Epidermal melanocyte (primary cell): ENCODE results near the gene RIPPLY3.

Experiments used
- DNase-seq: peaks from one replicate; pipeline ENCODE4 v3.0.0; 2011; ENCODE audit warnings: low spot score; ENCODE audit not compliant: insufficient read length

RIPPLY3 gene, protein sequence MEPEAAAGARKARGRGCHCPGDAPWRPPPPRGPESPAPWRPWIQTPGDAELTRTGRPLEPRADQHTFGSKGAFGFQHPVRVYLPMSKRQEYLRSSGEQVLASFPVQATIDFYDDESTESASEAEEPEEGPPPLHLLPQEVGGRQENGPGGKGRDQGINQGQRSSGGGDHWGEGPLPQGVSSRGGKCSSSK

DNA sequence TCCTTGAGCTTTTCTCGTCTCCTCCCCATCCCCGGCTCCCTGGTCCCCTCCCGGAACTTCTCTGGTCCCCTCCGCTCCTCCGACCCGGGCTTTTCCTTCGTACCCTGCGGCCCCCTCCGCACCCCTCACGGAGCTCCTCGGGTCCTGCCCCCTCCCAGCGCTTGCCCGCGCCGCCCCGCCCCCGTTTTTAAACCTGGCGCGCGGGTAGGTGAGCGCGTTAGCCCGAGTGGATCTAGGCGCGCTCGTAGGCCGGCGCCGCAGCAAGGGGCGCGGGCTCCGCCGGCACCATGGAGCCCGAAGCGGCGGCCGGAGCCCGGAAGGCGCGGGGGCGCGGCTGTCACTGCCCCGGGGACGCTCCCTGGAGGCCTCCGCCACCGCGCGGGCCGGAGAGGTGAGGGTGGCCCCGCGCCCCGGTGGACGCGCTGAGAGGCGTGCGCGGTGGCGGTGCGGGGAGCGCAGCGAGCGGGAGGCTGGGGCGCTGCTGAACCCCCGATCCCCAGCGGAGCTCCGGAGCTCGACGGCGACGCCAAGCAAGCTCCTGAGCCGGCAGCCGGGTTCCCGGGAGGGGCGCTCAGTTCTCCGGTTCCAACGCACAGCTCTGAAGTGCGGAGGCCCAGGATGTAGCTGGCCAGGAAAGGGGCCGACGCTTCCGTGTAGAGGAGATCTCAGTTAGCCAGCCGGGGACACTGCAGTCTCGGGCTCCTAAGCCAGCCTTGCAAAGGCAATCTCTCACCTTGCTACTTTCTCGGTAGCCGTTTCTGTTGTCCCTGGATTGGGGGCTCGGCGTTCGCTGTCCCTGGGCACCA lies at the start of gene RIPPLY3:
Gene RIPPLY3, plus strand, starts transcription at position 217 of the 806 bp plus-strand sequence. Its CDS starts 71 bp downstream, at position 288.
- DNase-seq: no peak

- no peak for DNase-seq
Measured at GRCh38 chr21:36959020-36959835, 47.3 kb upstream of the RIPPLY3 start.

GRCh38 chr21:36960676-36961284 lies 45.7 kb upstream of the RIPPLY3 start:
- DNase-seq: no peak

GRCh38 chr21:36962098-36962780 lies 44.3 kb upstream of the RIPPLY3 start:
- DNase-seq: no peak

DNA sequence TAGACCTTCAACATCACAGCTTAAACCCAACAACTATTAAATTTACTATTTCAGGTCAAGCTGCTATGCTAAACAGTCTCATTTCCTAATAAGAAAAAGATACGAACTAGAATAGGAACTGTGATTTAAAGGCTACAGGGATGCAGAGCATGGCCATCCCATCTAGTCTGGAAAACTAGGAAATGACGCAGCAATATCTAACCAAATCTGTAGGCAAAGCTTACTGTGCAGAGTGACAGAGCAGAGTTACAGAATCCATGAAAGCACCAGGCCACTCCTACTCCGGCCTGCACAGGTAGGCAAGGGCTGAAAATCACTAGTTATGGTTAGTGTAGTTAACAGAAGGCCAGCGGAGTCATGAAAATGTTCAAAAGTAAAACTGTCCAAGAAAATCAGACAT lies 42.1 kb upstream of the RIPPLY3 start:
- DNase-seq: no peak

- no peak for DNase-seq
Measured at GRCh38 chr21:36964827-36965719, 41.4 kb upstream of the RIPPLY3 start.

DNA sequence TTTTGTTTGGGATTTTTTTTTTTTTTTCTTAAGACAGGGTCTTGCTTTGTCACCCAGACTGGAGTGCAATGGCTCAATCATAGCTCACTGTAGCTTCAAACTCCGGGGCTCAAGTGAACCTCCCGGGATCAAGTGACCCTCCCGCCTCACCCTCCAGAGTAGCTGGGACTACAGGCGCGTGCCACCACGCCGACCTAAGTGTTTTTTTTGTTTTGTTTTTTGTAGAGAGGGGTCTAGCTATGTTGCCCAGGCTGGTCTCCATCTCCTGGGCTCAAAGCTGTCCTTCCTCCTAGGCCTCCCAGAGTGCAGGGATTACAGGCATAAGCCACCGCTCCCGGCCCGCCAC lies 40.8 kb upstream of the RIPPLY3 start:
- no peak for DNase-seq

DNA sequence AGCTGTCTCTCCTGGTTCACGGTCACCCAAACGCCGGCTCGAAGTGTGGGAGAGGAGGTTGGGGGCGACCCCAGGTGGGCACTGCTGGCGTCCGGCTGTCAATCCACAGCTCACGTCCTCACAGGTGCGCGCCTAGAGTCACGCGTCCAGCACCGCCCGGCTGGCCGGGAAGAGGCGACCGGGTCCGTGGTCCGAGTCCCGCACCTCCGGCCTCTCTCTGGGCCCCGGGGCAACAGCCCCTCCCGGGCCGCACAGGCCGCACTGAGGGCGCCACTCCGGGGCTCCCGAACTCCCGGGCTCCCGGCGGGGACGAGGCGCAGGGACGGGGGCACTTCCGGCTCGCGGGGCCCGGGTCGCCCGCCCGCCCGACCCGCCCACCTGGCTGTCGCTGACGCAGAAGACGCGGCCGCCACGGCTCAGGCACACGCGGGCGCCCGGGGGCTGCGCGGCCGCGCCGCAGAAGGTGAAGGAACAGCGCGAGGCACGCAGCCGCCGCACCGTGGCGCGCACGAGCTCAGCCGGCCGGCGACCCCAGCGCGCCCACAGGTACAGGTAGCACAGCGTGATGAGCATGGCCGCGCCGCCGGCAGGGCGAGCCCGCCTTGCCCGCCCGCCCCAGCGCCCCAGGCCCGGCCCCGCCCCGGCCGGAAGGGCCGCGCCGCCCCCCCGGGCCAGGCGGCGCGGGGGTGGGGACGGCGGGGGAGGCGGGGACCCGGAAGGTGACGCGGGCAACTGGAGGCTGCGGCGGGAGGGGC lies 40.3 kb upstream of the RIPPLY3 start, which contains the start of gene HLCS:
Gene HLCS, minus strand, starts transcription at position 604 of the 755 bp plus-strand sequence. Its CDS starts 31 bp downstream, at position 573.
- no peak for DNase-seq

GRCh38 chr21:36966821-36967768 lies 39.4 kb upstream of the RIPPLY3 start:
- DNase-seq: no peak

- DNase-seq: no peak
Measured at GRCh38 chr21:36968414-36968813, 38.1 kb upstream of the RIPPLY3 start.

DNA sequence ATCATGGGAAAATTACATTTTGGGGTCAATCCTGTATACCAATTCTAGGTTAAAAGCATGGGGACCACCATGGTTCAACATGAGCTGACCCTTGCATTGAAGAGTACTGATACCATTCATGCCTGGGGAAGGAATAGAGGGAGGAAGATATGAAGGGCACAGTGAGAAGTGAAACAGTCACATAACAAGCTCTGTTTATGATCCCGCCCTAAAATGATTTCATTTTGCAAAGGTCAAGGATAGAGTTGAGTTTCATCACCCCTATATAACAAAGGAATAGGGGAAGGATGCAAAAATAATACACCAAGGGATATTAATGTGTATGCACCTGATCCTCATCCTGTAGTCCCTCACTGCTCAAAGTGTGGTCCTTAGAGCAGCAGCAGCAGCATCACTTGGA lies 37.5 kb upstream of the RIPPLY3 start:
- DNase-seq: no peak

GRCh38 chr21:36973986-36974850 lies 32.3 kb upstream of the RIPPLY3 start:
- no peak for DNase-seq

DNA sequence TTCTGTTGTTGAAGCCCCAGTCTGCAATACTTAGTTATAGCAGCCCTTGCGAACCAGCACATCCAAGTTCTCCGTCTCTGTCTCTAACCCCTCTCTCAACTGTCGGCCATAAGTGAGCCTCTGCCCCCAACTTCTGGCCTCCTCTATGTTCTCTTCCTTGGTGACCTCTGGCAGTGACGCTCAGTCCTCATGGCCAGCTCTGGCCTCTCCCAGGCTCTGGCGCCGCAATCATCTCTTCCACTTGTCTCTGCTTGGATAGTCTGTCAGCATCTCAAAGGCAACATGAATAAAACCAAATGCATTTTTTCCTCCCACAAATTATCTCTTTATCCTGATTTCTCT lies 31.7 kb upstream of the RIPPLY3 start:
- DNase-seq: no peak

- DNase-seq: no peak
Measured at GRCh38 chr21:36976228-36976861, 30.2 kb upstream of the RIPPLY3 start.

DNA sequence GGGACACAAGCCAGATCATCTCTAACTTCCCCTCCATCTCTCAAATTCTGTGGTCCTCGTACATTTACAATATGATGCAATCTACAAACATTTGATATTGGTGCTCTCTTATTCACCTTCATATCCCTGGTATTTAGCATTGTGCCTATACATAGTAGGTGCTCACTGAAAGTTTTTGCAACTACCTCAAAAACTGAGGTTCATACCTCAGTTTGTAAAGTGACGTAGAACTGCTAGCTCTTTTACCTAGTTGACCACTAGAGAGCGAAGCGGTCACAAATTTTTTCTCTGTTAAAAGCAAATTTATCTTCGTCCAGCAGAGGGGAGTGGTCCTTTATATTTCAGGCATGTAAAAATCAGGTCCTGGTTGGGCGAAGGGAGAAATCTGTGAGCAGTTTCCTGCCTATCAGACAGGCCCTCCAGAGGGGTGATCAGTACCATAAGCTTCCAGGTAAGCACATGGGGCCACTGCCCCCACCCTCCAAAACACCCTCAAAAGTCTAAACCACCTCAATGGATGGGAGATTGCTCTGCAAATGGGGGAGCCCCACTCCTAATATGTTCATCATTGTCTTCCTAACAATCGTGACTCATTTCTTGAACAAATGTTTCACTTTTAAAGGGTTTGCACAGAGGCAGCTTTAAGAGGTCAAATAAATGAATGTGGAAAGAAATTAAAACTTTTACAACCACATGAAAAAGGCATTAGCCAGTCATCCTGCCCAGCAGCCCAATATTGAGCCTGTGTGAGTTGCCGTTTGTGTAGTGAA lies 29.4 kb upstream of the RIPPLY3 start:
- DNase-seq: no peak
